HFFc6 (cell line): ENCODE data around the gene ZNF789. TPM values are rescaled to one million over a fixed set of nuclear protein-coding genes. Genes with fewer than 3 reads are reported as not detected.
A peak's percentile ranks its signal among the peaks of the same experiment; 100 is the strongest.

ENCODE experiments used
- DNase-seq: peaks from one replicate; pipeline ENCODE4 v3.0.0-alpha.2; 2018
- H3K27ac Mint-ChIP-seq: 2 replicates; pipeline ENCODE4 v1.8.0; 2020; ENCODE audit warnings: mild to moderate bottlenecking, mixed read lengths
- H3K27me3 Mint-ChIP-seq: 2 replicates; pipeline ENCODE4 v1.8.0; 2021; ENCODE audit warnings: mild to moderate bottlenecking, moderate library complexity, mixed read lengths; ENCODE audit not compliant: insufficient read depth
- H3K36me3 Mint-ChIP-seq: 2 replicates; pipeline ENCODE4 v1.8.0; 2021; ENCODE audit warnings: low read depth, mixed read lengths
- H3K4me1 Mint-ChIP-seq: 2 replicates; pipeline ENCODE4 v1.8.0; 2020; ENCODE audit warnings: low read depth, mixed read lengths
- H3K4me3 Mint-ChIP-seq: 2 replicates; pipeline ENCODE4 v1.8.0; 2020; ENCODE audit warnings: mild to moderate bottlenecking, moderate library complexity, mixed read lengths
- H3K9me3 Mint-ChIP-seq: 2 replicates; pipeline ENCODE4 v1.8.0; 2020; ENCODE audit warnings: mild to moderate bottlenecking, mixed read lengths
- CTCF ChIP-seq: fragments of 200-600 bp; sonication (generic); IDR thresholded peaks from 2 replicates; pipeline ENCODE4 v1.5.0; 2021; ENCODE audit warnings: antibody characterized with exemption, mild to moderate bottlenecking
- total RNA-seq, 6 experiments: library from RNA; stranded (reverse); fragmentation: NEBNext Ultra II Directional; extraction: Animal tissue kit (Norgen Biotek cat#: 25700); gene quantifications; 2 replicates in 1 of 6; 3 replicates in 5 of 6; pipeline ENCODE4 v1.2.3, GENCODE V29; 2021

The ZNF789 gene
- total RNA-seq, 6 experiments from 2014 or later: 5.2 to 6.4 (median 5.6) TPM

GRCh38 chr7:99490878-99491277 lies 18.2 kb downstream of the ZNF789 start:
- H3K9me3 Mint-ChIP-seq: peaks cover 33% of the 10 kb centered on the region
- H3K36me3 Mint-ChIP-seq: peaks cover 62% of the 10 kb centered on the region

GRCh38 chr7:99493823-99494222 lies 21.1 kb downstream of the ZNF789 start:
- no peak for TF ChIP-seq CTCF
- H3K9me3 Mint-ChIP-seq: peaks cover 37% of the 10 kb centered on the region
- H3K4me3 Mint-ChIP-seq: no peak overlapping the region
- H3K27me3 Mint-ChIP-seq: no peaks in the 10 kb centered on the region; the same call in 1 of the 2 replicates
- H3K27ac Mint-ChIP-seq: no peak overlapping the region
- H3K36me3 Mint-ChIP-seq: peaks cover 63% of the 10 kb centered on the region
- peaks cover 15% of the 10 kb centered on the region for H3K4me1 Mint-ChIP-seq
- no peak for DNase-seq

More at GRCh38 chr7:99490878-99491277, 18.2 kb downstream of the ZNF789 start:
- H3K4me3 Mint-ChIP-seq: no peak overlapping the region
- TF ChIP-seq CTCF: no peak
- H3K27me3 Mint-ChIP-seq: no peaks in the 10 kb centered on the region
- no peak for DNase-seq
- H3K27ac Mint-ChIP-seq: no peak overlapping the region
- no peaks in the 10 kb centered on the region for H3K4me1 Mint-ChIP-seq

GRCh38 chr7:99497766-99498545 lies 25.3 kb downstream of the ZNF789 start:
- TF ChIP-seq CTCF: no peak
- H3K4me3 Mint-ChIP-seq: peak overlapping the region; percentile 98
- peaks cover 28% of the 10 kb centered on the region for H3K4me1 Mint-ChIP-seq
- H3K27ac Mint-ChIP-seq: no peak overlapping the region
- DNase-seq: no peak
- peaks cover 37% of the 10 kb centered on the region for H3K9me3 Mint-ChIP-seq
- H3K27me3 Mint-ChIP-seq: peaks cover 3% of the 10 kb centered on the region; the same call in 1 of the 2 replicates
- peaks cover 65% of the 10 kb centered on the region for H3K36me3 Mint-ChIP-seq

- no peak for DNase-seq
- H3K4me1 Mint-ChIP-seq: peaks cover 28% of the 10 kb centered on the region
- peaks cover 59% of the 10 kb centered on the region for H3K36me3 Mint-ChIP-seq
- peaks cover 3% of the 10 kb centered on the region; the same call in 1 of the 2 replicates for H3K27me3 Mint-ChIP-seq
- TF ChIP-seq CTCF: no peak
- peak overlapping the region; percentile 98 for H3K27ac Mint-ChIP-seq
- peaks cover 31% of the 10 kb centered on the region for H3K9me3 Mint-ChIP-seq
- peak overlapping the region; percentile 98 for H3K4me3 Mint-ChIP-seq
Observed at GRCh38 chr7:99498546-99498944, 25.9 kb downstream of the ZNF789 start.

- Mint-ChIP-seq H3K36me3 (peaks cover 51% of the 10 kb centered on the region), H3K4me1 (peaks cover 28% of the 10 kb centered on the region), H3K9me3 (peaks cover 23% of the 10 kb centered on the region), H3K4me3 (peak overlapping the region; percentile 98), H3K27me3 (peaks cover 3% of the 10 kb centered on the region; the same call in 1 of the 2 replicates), H3K27ac (peak overlapping the region; percentile 98)
- no peak for TF ChIP-seq CTCF
- DNase-seq: no peak
Observed at GRCh38 chr7:99499371-99499720, 26.7 kb downstream of the ZNF789 start.
